ENCODE results near the gene NEIL3.

Gene NEIL3, protein sequence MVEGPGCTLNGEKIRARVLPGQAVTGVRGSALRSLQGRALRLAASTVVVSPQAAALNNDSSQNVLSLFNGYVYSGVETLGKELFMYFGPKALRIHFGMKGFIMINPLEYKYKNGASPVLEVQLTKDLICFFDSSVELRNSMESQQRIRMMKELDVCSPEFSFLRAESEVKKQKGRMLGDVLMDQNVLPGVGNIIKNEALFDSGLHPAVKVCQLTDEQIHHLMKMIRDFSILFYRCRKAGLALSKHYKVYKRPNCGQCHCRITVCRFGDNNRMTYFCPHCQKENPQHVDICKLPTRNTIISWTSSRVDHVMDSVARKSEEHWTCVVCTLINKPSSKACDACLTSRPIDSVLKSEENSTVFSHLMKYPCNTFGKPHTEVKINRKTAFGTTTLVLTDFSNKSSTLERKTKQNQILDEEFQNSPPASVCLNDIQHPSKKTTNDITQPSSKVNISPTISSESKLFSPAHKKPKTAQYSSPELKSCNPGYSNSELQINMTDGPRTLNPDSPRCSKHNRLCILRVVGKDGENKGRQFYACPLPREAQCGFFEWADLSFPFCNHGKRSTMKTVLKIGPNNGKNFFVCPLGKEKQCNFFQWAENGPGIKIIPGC

DNA sequence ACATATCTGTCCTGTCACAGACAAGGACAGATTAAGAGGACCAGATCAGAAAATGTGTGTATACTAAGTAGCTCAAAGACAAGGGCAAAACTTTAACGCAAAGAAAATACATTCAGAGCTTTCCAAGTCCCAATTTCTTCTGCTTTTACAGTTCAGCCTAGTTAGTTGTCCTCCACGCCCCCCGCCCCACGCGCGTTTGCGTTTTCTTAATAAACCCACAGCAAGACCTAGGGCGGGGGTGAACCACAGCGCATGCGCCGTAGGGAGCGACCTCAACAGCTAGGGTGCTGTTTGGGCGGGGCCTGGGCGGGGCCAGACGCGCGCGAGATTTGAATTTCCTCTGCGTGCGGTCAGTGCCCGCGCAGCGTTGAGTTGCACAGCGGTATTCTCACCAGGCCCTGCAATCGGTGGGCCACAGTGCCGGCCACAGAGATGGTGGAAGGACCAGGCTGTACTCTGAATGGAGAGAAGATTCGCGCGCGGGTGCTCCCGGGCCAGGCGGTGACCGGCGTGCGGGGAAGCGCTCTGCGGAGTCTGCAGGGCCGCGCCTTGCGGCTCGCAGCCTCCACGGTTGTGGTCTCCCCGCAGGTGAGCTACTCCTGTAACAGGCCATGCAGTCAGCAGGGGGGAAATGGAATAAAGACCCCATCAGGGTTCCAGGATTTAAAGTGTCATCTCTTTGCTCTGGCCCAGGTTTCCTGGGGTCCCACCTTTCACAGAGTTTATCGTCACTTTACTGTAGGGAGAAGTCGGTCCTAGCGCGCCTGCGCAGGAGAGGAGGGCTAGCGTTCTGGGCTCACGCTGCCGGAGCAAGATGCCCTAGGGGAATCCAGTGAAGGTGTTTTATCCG is at the start of gene NEIL3:
Gene NEIL3 (plus strand): TSS at position 353 of the 850 bp plus-strand sequence. CDS start 80 bp downstream, at position 433.
- DNase-seq (ENCODE audit: low read depth in 2 of 2): peak; percentile 89 to 91

DNA sequence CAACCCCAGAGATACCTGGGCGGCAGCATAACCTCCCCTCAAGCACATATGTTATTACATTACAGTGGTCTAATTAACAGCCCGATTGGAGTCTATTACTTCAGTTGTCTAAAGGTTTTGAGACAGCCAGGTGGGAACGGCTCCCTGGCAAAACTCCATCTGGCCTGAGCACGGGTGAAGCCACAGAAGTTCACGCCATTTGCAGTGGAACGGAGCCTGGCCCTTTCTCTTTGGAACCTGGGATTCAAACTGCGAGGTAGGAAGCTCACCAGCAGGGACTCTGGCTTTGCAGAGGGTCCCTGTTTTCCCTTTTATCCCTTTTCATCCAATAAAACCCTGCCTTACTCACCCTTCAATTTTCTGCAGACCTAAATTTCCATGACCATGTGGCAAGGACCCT is 45.9 kb upstream of the NEIL3 start:
- DNase-seq (ENCODE audit: low read depth in 2 of 2): no peak

- no peak for DNase-seq (ENCODE audit: low read depth in 2 of 2)
These were observed 44.8 kb upstream of the NEIL3 start for GRCh38 chr4:177264788-177265422.

DNA sequence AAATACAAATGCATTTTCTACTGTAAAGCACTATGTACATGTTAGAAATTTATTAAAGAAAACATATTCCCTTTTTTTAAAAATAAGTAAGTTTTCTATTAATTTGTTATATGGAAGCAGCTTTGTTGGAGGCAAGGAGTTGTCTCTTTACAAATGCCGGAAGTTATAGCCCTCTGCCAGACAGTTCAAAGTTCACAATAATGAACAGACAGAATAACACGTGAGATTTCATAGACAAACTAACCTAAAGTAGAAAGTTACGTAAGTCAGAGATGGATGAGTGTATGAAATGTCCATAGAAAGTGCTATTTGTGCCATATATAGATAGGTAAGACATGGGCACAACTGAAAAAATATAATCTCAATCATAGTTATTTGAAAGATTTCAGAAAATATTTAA is 43.9 kb upstream of the NEIL3 start:
- no peak for DNase-seq (ENCODE audit: low read depth in 2 of 2)

DNA sequence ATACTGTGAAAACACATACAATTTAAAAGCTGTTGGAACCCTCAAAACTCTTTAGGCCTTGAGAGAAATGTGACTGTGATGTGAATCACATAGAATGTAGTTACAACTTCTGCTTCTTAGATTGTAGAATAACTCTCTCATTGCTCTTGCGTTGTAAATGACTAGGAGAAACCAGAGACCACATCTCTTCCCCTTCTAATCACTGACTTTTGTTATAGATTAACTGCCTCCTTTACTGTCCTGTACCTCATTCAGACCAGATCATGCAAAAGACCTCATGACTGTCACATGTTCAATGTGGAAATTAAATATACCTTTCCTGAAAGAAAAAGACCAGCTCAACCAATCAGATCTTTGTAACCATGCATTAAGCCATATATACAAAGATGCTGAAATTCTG is 43.2 kb upstream of the NEIL3 start:
- no peak for DNase-seq (ENCODE audit: low read depth in 2 of 2)

GRCh38 chr4:177267911-177268310 is 41.8 kb upstream of the NEIL3 start:
- DNase-seq (ENCODE audit: low read depth in 2 of 2): no peak

- no peak for DNase-seq (ENCODE audit: low read depth in 2 of 2)
These were observed 38.6 kb upstream of the NEIL3 start for GRCh38 chr4:177271091-177271490.

GRCh38 chr4:177271915-177272766 is 37.5 kb upstream of the NEIL3 start:
- no peak for DNase-seq (ENCODE audit: low read depth in 2 of 2)

DNA sequence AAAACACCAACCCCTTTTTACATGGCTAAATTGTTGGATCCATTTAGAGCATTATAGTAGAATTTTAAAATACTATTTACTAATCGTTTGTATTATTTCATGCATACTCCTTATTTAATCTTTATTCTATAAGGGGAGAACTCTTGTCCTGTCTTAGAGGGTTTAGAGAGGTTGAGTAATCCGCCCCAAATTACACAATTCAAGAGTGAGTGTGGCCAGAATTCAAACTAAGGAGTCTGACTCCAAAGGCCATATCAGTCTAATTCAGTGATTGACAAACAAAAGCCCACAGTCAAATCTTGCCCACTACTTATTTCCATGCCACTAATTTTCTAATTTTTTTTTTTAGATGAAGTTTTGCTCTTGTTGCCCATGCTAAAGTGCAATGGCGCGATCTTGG is 33.7 kb upstream of the NEIL3 start:
- no peak for DNase-seq (ENCODE audit: low read depth in 2 of 2)

DNA sequence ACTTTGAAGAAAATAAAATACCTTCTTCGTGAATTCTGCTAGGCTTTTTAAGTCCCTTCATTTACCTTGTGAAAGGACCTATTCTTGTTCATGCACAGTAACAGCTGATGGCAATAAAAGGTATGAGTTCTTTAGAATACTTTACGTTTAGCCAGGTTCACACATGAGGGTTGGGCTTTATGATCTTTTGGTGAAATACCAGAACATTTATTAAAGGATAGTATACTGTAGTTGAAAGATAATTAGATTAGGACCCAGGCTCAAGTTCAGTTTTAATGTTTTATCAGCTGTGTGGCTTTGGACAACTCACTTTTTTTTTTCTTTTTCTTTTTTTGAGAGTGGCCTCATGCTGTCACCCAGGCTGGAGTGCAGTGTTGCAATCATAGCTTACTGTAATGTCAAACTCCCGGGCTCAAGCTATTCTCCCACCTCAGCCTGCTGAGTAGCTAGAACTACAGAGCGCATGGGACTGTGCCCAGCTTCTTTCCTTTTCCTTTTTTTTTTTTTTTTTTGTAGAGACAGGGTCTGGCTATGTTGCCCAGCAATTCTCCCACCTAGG is 28.2 kb upstream of the NEIL3 start:
- no peak for DNase-seq (ENCODE audit: low read depth in 2 of 2)

DNA sequence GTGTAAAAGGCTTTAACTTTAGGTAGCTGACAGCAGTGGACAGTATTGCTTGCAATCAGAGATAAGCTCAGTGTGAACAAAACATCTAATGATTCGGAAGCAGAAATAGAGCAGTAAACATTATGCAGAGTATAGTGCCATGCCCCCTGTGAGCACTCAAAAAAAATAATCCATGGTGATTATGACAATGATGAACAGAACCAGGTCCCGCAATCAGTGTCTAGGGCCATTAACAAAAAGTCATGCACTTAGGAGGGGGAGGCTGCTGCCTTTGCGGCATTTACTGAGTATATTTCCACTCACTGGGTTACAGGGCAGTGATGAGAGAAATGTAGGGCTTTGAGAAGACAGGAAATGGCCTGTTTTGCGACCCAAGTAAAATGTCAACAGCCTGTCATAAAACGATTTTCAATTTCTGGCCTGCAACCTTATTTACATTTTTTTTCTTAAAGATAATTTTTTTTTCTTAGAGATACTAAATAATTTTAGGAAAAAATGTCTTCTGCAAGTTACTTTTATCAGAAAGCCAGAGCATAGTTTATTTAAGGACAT is 27.3 kb upstream of the NEIL3 start:
- no peak for DNase-seq (ENCODE audit: low read depth in 2 of 2)

DNA sequence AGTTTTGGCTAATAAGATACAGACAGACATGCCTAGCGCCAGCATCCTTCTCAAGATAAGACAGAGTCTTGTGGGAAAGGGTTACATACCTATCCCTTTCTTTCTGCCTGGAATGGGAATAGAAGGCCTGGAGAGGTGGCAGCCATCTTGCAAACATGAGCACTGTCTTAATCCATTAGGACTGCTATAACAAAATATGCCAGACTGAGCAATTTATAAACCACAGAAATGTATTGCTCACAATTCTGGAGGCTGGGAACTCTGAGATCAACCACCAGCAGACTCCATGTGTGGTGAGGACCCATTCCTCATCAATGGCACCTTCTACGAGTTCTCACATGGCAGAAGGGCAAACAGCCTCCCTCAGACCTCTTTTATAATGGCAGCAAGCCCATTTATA is 26.5 kb upstream of the NEIL3 start:
- no peak for DNase-seq (ENCODE audit: low read depth in 2 of 2)

DNA sequence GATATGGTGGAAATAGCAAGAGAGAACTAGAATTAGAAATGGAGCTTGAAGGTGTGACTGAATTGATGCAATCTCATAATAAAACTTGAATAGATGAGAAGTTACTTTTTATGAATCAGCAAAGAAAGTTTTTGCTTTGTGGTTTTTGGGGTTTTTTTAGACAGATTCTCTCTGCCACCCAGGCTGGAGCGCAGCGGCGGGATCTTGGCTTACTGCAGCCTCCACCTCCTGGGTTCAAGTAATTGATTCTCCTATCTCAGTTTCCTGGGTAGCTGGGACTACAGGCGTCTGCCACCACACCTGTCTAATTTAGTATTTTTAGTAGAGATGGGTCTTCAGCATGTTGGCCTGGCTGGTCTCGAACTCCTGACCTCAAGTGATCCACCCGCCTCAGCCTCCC is 23.7 kb upstream of the NEIL3 start:
- DNase-seq (ENCODE audit: low read depth in 2 of 2): no peak

- no peak for DNase-seq (ENCODE audit: low read depth in 2 of 2)
These were observed 22.4 kb upstream of the NEIL3 start for GRCh38 chr4:177287255-177287654.

GRCh38 chr4:177288335-177288734 is 21.3 kb upstream of the NEIL3 start:
- DNase-seq (ENCODE audit: low read depth in 2 of 2): no peak

DNA sequence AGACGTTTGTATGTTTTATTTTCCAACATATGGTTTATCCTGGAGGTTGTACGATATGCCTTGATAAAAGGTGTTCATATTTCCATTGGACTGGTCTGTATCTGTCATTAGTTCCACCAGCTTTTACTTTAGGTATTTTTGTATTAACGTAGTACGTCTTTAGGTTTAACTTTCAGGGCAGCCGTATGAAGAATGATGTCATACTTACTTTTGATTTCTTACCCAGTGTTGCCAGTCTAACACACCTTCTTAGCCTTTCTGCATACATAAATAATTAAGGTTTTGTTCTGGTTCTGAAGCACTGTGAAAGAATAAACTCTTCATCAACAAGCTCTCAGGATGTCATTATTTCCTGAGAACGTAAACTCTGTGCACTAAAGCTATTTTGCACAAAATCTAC is 18.9 kb upstream of the NEIL3 start:
- DNase-seq (ENCODE audit: low read depth in 2 of 2): no peak

GRCh38 chr4:177292171-177292570 is 17.5 kb upstream of the NEIL3 start:
- DNase-seq (ENCODE audit: low read depth in 2 of 2): no peak

GRCh38 chr4:177293208-177294033 is 16.3 kb upstream of the NEIL3 start:
- DNase-seq (ENCODE audit: low read depth in 2 of 2): no peak

DNA sequence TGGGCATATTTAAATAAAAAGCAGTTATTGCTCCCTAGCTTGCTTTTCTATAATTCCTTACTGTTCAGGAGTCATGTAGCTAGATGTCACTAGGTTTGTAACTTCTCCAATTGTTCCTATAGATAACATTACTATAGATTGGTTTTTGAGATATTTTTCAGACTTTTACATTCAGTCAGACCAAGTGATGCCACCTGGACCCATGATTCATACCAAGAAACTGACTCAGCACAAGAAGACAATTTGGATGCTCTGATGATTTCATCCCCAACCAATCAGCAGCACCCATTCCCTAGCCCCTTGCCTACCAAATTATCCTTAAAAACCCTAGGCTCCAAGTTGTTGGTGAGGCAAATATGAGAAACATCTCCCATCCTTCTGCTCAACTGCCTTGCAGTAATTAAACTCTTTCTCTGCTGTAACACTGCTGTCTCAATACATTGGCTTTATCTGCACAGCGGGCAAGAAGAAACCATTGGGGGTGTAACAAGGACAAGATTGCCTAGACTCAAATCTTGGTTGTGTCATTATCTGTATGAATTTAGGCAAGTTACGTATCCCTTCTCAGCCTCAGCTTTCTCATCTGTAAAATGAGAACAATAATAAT is 11.8 kb upstream of the NEIL3 start:
- DNase-seq (ENCODE audit: low read depth in 2 of 2): no peak
